ENCODE data around the gene COL6A1.
"Not testable (repeated sequence)": the region's sequence is repeated elsewhere in the genome, so short reads cannot be mapped to it uniquely, and the experiment has no call there.

The COL6A1 gene

GRCh38 chr21:45996311-45997204 lies 15.0 kb downstream of the COL6A1 start:
- no peak for DNase-seq

GRCh38 chr21:45997205-45997494 lies 15.6 kb downstream of the COL6A1 start:
- DNase-seq: no peak

GRCh38 chr21:45997495-45998275 lies 16.1 kb downstream of the COL6A1 start:
- no peak for DNase-seq

- no peak for DNase-seq
Observed at GRCh38 chr21:45998276-45998701, 16.7 kb downstream of the COL6A1 start.

GRCh38 chr21:45998871-45999580 lies 17.5 kb downstream of the COL6A1 start:
- no peak for DNase-seq

- DNase-seq: no peak
Observed at GRCh38 chr21:45999581-46000181, 18.1 kb downstream of the COL6A1 start.

GRCh38 chr21:46000182-46000730 lies 18.7 kb downstream of the COL6A1 start:
- no peak for DNase-seq

- DNase-seq: no peak
Observed at GRCh38 chr21:46000731-46001641, 19.4 kb downstream of the COL6A1 start.

GRCh38 chr21:46001821-46002681 lies 20.5 kb downstream of the COL6A1 start:
- no peak for DNase-seq

GRCh38 chr21:46002841-46003574 lies 21.4 kb downstream of the COL6A1 start:
- DNase-seq: no peak

GRCh38 chr21:46003575-46004007 lies 22.0 kb downstream of the COL6A1 start:
- DNase-seq: no peak

- no peak for DNase-seq
Observed at GRCh38 chr21:46004168-46004861, 22.7 kb downstream of the COL6A1 start.

GRCh38 chr21:46005081-46005480 lies 23.5 kb downstream of the COL6A1 start:
- no peak for DNase-seq

- no peak for DNase-seq
Observed at GRCh38 chr21:46005481-46005881, 23.9 kb downstream of the COL6A1 start.

GRCh38 chr21:46005894-46006546 lies 24.4 kb downstream of the COL6A1 start:
- not testable (repeated sequence) for DNase-seq

- DNase-seq: no peak
Observed at GRCh38 chr21:46006547-46007491, 25.2 kb downstream of the COL6A1 start.

- DNase-seq: no peak
Observed at GRCh38 chr21:46007492-46007868, 25.9 kb downstream of the COL6A1 start.
